C4-2B (cell line): ENCODE measurements around the gene C5orf46.

Source experiments
- ZFX ChIP-seq: fragments of 450-650 bp; IDR thresholded peaks from 2 replicates; pipeline ENCODE4 v1.6.1; 2017
- TF ChIP-seq, protein P1 (sequence below): fragments of 450-650 bp; conservative IDR thresholded peaks from 2 replicates; pipeline ENCODE4 v1.5.1; 2017; ENCODE audit warnings: mild to moderate bottlenecking

DNA sequence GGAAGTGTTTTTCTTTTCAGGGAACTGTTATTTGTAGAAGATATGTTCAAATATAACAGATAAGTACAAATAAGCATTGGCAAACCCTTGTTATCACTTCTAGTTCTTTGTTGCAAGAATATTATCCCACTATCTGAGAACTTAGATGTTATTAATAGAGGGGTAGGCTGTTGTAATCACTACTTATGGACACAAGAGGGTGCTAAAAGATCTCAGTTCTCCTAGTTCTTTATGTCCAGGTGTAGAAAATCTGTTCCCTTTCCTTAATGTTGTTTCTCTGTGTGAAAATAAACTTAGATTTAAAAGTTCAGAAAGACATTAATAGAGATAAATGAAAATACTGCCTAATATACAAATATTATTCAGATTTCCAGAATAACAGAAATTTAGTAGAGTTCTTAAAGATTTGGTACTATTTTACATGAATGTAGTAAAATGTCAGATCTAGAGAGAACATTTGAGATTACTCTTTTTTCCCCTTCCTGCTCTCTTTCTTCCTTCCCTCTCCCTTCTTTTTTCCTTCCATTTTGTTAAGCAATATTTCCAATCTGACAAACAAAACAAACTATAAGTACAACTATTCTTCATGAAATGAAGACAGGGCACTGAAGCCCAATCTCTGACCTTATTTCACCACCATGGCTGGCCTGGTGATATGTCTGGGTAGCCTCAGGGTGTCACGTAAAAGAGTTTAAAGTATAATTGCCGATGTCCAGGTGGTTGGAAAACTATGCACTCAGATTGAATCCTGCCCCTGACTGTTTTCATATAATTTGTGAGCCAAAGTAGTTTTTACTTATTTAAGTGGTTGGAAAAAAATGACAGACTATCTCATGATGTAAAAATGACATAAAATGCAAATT lies 43.6 kb upstream of the C5orf46 start:
- TF ChIP-seq, protein P1, sequence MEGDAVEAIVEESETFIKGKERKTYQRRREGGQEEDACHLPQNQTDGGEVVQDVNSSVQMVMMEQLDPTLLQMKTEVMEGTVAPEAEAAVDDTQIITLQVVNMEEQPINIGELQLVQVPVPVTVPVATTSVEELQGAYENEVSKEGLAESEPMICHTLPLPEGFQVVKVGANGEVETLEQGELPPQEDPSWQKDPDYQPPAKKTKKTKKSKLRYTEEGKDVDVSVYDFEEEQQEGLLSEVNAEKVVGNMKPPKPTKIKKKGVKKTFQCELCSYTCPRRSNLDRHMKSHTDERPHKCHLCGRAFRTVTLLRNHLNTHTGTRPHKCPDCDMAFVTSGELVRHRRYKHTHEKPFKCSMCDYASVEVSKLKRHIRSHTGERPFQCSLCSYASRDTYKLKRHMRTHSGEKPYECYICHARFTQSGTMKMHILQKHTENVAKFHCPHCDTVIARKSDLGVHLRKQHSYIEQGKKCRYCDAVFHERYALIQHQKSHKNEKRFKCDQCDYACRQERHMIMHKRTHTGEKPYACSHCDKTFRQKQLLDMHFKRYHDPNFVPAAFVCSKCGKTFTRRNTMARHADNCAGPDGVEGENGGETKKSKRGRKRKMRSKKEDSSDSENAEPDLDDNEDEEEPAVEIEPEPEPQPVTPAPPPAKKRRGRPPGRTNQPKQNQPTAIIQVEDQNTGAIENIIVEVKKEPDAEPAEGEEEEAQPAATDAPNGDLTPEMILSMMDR: peak; percentile 85
- no peak for TF ChIP-seq ZFX
